T-cell (primary cell): ENCODE results near the gene ATOH7. TPM values are rescaled to one million over a fixed set of nuclear protein-coding genes. Genes with fewer than 3 reads are reported as not detected.

Experiments used
- ATAC-seq, 4 experiments: fragments of 200-7000 bp in 3 of 4; fragments of 150-1000 bp in 1 of 4; cut with Tn5 transposase; replicated peaks in 1 of 4; 1 replicate in 3 of 4; 2 replicates in 1 of 4; pipeline ENCODE4 v1.10.0; 2021; ENCODE audit warnings: moderate library complexity in 3 of 4, mild to moderate bottlenecking in 2 of 4, moderate number of reproducible peaks in 1 of 4
- CTCF ChIA-PET, 2 donors: fragments of 300-600 bp; sonication (Branson Sonifier 250); formaldehyde crosslinking; loops; one replicate each; lab custom pipeline; 2022; ENCODE audit warnings: antibody characterized with exemption in 2 of 2; lab: Charles Lee
- POLR2A ChIA-PET, 2 donors: fragments of 300-600 bp; sonication (Branson Sonifier 250); formaldehyde crosslinking; loops; one replicate each; lab custom pipeline; 2022; ENCODE audit warnings: antibody characterized with exemption in 2 of 2; lab: Charles Lee
- DNase-seq, 35 experiments: peaks; one replicate each; pipeline versions ENCODE4 v3.0.0 to v3.0.0-alpha.2; 2013 to 2023
- H3K27ac ChIP-seq: one replicate; pipeline ENCODE4 v1.5.1; 2013; ENCODE audit warnings: low read length
- H3K27me3 ChIP-seq, 2 experiments: replicated peaks in 1 of 2; 1 replicate in 1 of 2; 2 replicates in 1 of 2; pipeline versions ENCODE4 v1.6.1 to v1.7.0; 2013; ENCODE audit warnings: low read length in 1 of 2, mixed read lengths in 1 of 2; ENCODE audit not compliant: control insufficient read depth in 2 of 2, insufficient read depth in 2 of 2; ENCODE audit errors: extremely low read depth in 1 of 2
- H3K36me3 ChIP-seq, 2 donors: 1 replicate in 1 of 2; 2 replicates in 1 of 2; pipeline versions ENCODE4 v1.6.1 to v1.7.0; 2013; ENCODE audit warnings: low read length in 1 of 2; ENCODE audit not compliant: control insufficient read depth in 2 of 2, insufficient read depth in 1 of 2; ENCODE audit errors: extremely low read depth in 1 of 2
- H3K4me1 ChIP-seq, 2 experiments: 1 replicate in 1 of 2; 2 replicates in 1 of 2; pipeline versions ENCODE4 v1.6.1 to v1.7.0; 2013; ENCODE audit warnings: low read length in 2 of 2, mixed read lengths in 1 of 2; ENCODE audit not compliant: insufficient read depth in 2 of 2, control insufficient read depth in 1 of 2; ENCODE audit errors: extremely low read depth in 1 of 2
- H3K4me3 ChIP-seq, 2 donors: 1 replicate in 1 of 2; 2 replicates in 1 of 2; pipeline versions ENCODE4 v1.5.1 to v1.7.0; 2013; ENCODE audit warnings: mild to moderate bottlenecking in 2 of 2, low read length in 1 of 2, moderate library complexity in 1 of 2; ENCODE audit not compliant: control insufficient read depth in 1 of 2; ENCODE audit errors: extremely low read depth in 1 of 2
- H3K9me3 ChIP-seq: 2 replicates; pipeline ENCODE4 v1.7.0; 2013
- H3K27ac Mint-ChIP-seq, 2 donors: one replicate each; pipeline ENCODE4 v1.8.0; 2020 to 2021; ENCODE audit warnings: mild to moderate bottlenecking in 2 of 2, mixed read lengths in 2 of 2
- H3K27me3 Mint-ChIP-seq, 2 donors: one replicate each; pipeline ENCODE4 v1.8.0; 2021 to 2022; ENCODE audit warnings: mixed read lengths in 2 of 2
- H3K36me3 Mint-ChIP-seq: one replicate; pipeline ENCODE4 v1.8.0; 2021; ENCODE audit warnings: mixed read lengths
- H3K4me1 Mint-ChIP-seq, 3 donors: one replicate each; pipeline ENCODE4 v1.8.0; 2020 to 2022; ENCODE audit warnings: mixed read lengths in 3 of 3, mild to moderate bottlenecking in 1 of 3
- H3K4me3 Mint-ChIP-seq, 3 donors: one replicate each; pipeline ENCODE4 v1.8.0; 2020 to 2022; ENCODE audit warnings: mild to moderate bottlenecking in 3 of 3, mixed read lengths in 3 of 3, moderate library complexity in 3 of 3
- H3K9me3 Mint-ChIP-seq, 3 donors: one replicate each; pipeline ENCODE4 v1.8.0; 2020 to 2022; ENCODE audit warnings: mixed read lengths in 3 of 3
- WGBS: methylation state at CpG from one replicate; pipeline ENCODE4 v1.1.5; 2013; ENCODE audit warnings: missing lambda C conversion rate; ENCODE audit not compliant: insufficient coverage; 5-methylcytosine and 5-hydroxymethylcytosine counted together
- total RNA-seq, 35 experiments: library from RNA in 6 of 35; stranded (reverse) in 6 of 35; fragments of 120-200 nt in 1 of 35; gene quantifications; one replicate each; pipeline versions ENCODE4 v1.2.1 to v1.2.4 and lab custom pipeline; 2013 to 2026

ATOH7 gene
- total RNA-seq, 5 donors from 2014 or later (not counting 1 experiment from before 2014, with no cell fraction given) = not detected

- Histone ChIP-seq H3K27me3 (peaks cover 2 to 16% of the 10 kb centered on the region in 2 experiments), H3K4me1 (peaks cover 0 to 9% of the 10 kb centered on the region in 2 experiments), H3K36me3 (no peaks in the 10 kb centered on the region), H3K4me3 (no peak overlapping the region), H3K27ac (no peak overlapping the region), H3K9me3 (no peaks in the 10 kb centered on the region)
- Mint-ChIP-seq H3K27me3 (peaks cover 37 to 48% of the 10 kb centered on the region in 2 donors), H3K27ac (no peak overlapping the region), H3K36me3 (no peaks in the 10 kb centered on the region), H3K9me3 (no peaks in the 10 kb centered on the region), H3K4me3 (peak overlapping the region in 1 of 3 donors; percentile 3), H3K4me1 (peaks cover 5 to 8% (median 8%) of the 10 kb centered on the region in 3 donors)
- DNase-seq = no peak
- no peak for ATAC-seq
- ChIA-PET CTCF (no interaction called here), POLR2A (no interaction called here)
- no CpG with 5 or more reads among the region's 3 CpGs for WGBS
Measured at GRCh38 chr10:68233046-68233445, 1.1 kb upstream of the ATOH7 start.

DNA sequence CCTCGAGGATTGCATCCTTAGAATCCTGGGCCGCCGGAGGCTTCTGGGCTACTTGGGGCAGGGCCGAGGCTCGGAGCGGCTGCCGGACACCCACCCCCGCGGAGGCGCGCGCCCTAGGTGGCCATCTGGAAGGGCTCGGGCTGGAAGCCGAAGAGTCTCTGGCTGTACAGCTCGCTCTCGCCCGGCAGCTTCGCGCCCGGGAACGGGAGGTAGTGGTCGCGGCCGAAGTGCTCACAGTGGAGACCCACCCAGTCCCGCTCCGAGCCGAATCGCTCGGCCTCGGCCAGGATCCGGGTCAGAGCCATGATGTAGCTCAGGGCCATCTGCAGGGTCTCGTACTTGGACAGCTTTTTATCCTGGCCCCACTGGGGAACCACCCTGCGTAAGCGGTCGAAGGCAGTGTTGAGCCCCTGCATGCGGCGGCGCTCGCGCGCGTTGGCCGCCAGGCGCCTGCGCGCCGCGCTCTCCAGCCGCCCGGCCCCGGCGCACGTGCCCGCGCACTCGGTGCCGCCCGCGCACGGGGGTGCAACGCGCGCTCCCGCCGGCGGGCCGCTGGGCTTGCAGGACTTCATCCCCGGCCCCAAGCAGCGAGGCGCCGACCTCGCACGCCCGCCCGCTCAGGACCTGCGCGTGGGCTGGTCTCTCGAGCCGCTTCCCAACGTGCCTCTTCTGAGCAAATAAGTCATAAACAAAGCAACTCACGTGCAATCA, 652 bp downstream of the ATOH7 start:
- 2% methylated on average over 74 of the region's 81 CpGs for WGBS
- Histone ChIP-seq H3K9me3 (no peaks in the 10 kb centered on the region), H3K36me3 (no peaks in the 10 kb centered on the region), H3K4me1 (peaks cover 0 to 9% of the 10 kb centered on the region in 2 experiments), H3K27ac (no peak overlapping the region), H3K27me3 (peaks cover 2 to 16% of the 10 kb centered on the region in 2 experiments), H3K4me3 (peak overlapping the region; percentile 47 to 70)
- no peak overlapping the region for H3K27ac Mint-ChIP-seq
- H3K4me1 Mint-ChIP-seq = peaks cover 5 to 8% (median 8%) of the 10 kb centered on the region in 3 donors
- peak; percentile 69 to 81 (median 72) for ATAC-seq
- no peaks in the 10 kb centered on the region for H3K9me3 Mint-ChIP-seq
- peak in 6 of 35 experiments; percentile 1 to 35 (median 9) for DNase-seq
- peak overlapping the region; percentile 68 to 78 (median 70) for H3K4me3 Mint-ChIP-seq
- ChIA-PET CTCF (no interaction called here), POLR2A (no interaction called here)
- H3K27me3 Mint-ChIP-seq = peaks cover 42 to 58% of the 10 kb centered on the region in 2 donors
- H3K36me3 Mint-ChIP-seq = no peaks in the 10 kb centered on the region

DNA sequence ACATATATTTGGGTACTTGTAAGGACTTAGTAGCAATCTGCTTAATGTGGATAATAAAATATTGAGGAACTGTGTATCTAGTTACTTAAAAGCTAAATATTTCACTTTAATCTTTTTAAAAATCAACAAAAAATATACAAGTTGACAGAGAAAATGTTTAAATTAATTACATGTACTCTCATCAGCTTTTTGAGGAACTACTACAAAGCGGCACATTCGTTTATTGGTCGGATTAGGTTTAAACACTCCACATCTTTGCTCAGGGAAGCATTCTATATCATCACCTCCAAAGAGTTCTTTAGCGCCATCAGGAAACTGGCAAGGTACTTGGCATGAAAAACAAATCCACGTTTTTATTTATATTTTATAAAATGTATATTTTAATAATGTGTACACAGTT, 1.6 kb downstream of the ATOH7 start:
- Histone ChIP-seq H3K9me3 (no peaks in the 10 kb centered on the region), H3K27ac (no peak overlapping the region), H3K4me1 (peaks cover 0 to 9% of the 10 kb centered on the region in 2 experiments), H3K27me3 (peaks cover 2 to 16% of the 10 kb centered on the region in 2 experiments), H3K4me3 (no peak overlapping the region), H3K36me3 (no peaks in the 10 kb centered on the region)
- H3K4me1 Mint-ChIP-seq = peaks cover 5 to 8% (median 8%) of the 10 kb centered on the region in 3 donors
- no peak overlapping the region for H3K27ac Mint-ChIP-seq
- 100% methylated on average over 1 of the region's 5 CpGs for WGBS
- no peak for DNase-seq
- no peak for ATAC-seq
- no peaks in the 10 kb centered on the region for H3K9me3 Mint-ChIP-seq
- POLR2A ChIA-PET = no interaction called here
- CTCF ChIA-PET = no interaction called here
- H3K4me3 Mint-ChIP-seq = peak overlapping the region in 2 of 3 donors; percentile 70 to 78
- peaks cover 42 to 55% of the 10 kb centered on the region in 2 donors for H3K27me3 Mint-ChIP-seq
- no peaks in the 10 kb centered on the region for H3K36me3 Mint-ChIP-seq

GRCh38 chr10:68224810-68225209, 7.1 kb downstream of the ATOH7 start:
- ChIA-PET CTCF (no interaction called here), POLR2A (no interaction called here)
- Mint-ChIP-seq H3K27ac (no peak overlapping the region), H3K4me1 (no peaks in the 10 kb centered on the region), H3K9me3 (no peaks in the 10 kb centered on the region), H3K27me3 (peaks cover 20 to 22% of the 10 kb centered on the region in 2 donors), H3K4me3 (no peak overlapping the region), H3K36me3 (no peaks in the 10 kb centered on the region)
- H3K36me3 ChIP-seq = no peaks in the 10 kb centered on the region
- no peaks in the 10 kb centered on the region for H3K9me3 ChIP-seq
- ATAC-seq (no peak), DNase-seq (no peak)
- no peak overlapping the region for H3K27ac ChIP-seq
- peaks cover 0 to 2% of the 10 kb centered on the region in 2 experiments for H3K27me3 ChIP-seq
- H3K4me3 ChIP-seq = no peak overlapping the region
- no peaks in the 10 kb centered on the region for H3K4me1 ChIP-seq

GRCh38 chr10:68223535-68224165, 8.3 kb downstream of the ATOH7 start:
- Mint-ChIP-seq H3K4me3 (no peak overlapping the region), H3K27ac (no peak overlapping the region), H3K27me3 (peaks cover 14 to 15% of the 10 kb centered on the region in 2 donors), H3K36me3 (no peaks in the 10 kb centered on the region), H3K9me3 (no peaks in the 10 kb centered on the region), H3K4me1 (no peaks in the 10 kb centered on the region)
- ATAC-seq (no peak), DNase-seq (no peak)
- no peaks in the 10 kb centered on the region for H3K4me1 ChIP-seq
- no peaks in the 10 kb centered on the region for H3K9me3 ChIP-seq
- no peaks in the 10 kb centered on the region for H3K36me3 ChIP-seq
- no peak overlapping the region for H3K4me3 ChIP-seq
- peaks cover under 1% of the 10 kb centered on the region in 2 experiments for H3K27me3 ChIP-seq
- no peak overlapping the region for H3K27ac ChIP-seq
- ChIA-PET CTCF (interaction anchor here (0.5 to 1.0 kb wide), 4 partner anchors 21 to 1072 kb away, joined by 3 to 7 read pairs (median 6); partner anchors contain the start of gene TET1 (in 1 of the 2)), POLR2A (no interaction called here)
- WGBS = 82% methylated on average over 2 of the region's 3 CpGs

DNA sequence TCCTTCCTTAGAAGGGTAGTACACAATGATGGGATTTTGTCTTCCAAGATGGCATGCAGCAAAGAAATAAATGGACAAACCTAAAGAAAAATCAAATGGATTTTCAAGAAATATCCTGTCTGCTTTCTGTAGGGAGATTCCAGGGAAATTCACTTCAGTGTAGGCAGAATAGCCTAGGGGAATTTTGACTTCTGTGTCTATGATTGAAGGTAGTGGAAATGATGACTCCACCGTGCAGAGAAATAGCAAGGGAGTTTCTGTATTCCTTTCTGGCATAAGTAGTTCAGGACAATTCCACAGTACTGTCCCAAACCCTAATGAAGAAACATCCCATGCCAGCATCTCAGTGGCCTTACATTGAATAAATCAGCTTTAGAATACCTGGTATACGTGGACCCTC, 9.5 kb downstream of the ATOH7 start:
- Histone ChIP-seq H3K4me1 (no peaks in the 10 kb centered on the region), H3K27ac (no peak overlapping the region), H3K4me3 (no peak overlapping the region), H3K27me3 (peaks cover 0 to 4% of the 10 kb centered on the region in 2 experiments), H3K9me3 (no peaks in the 10 kb centered on the region), H3K36me3 (no peaks in the 10 kb centered on the region)
- ATAC-seq (no peak), DNase-seq (no peak)
- Mint-ChIP-seq H3K4me1 (no peaks in the 10 kb centered on the region), H3K9me3 (no peaks in the 10 kb centered on the region), H3K27ac (no peak overlapping the region), H3K4me3 (no peak overlapping the region), H3K36me3 (no peaks in the 10 kb centered on the region), H3K27me3 (peaks cover 3% of the 10 kb centered on the region in 2 donors)
- POLR2A ChIA-PET = no interaction called here
- WGBS = 71% methylated on average over 1 of the region's 2 CpGs
- CTCF ChIA-PET = no interaction called here
